HT1080 (cell line): ENCODE results near the gene ERG. TPM values are rescaled to one million over a fixed set of nuclear protein-coding genes. Genes with fewer than 3 reads are reported as not detected.

Experiments
- DNase-seq: peaks from one replicate; pipeline ENCODE4 v3.0.0-alpha.2; 2015; ENCODE audit warnings: low read depth
- total RNA-seq: library from RNA; depleted of rRNA; stranded (reverse); fragments of >200 nt; shearing (Covaris generic); gene quantifications from 2 replicates; pipeline ENCODE4 v1.2.3, GENCODE V29; 2014

Gene ERG
- total RNA-seq, 1 experiment from 2014 or later: not detected

DNA sequence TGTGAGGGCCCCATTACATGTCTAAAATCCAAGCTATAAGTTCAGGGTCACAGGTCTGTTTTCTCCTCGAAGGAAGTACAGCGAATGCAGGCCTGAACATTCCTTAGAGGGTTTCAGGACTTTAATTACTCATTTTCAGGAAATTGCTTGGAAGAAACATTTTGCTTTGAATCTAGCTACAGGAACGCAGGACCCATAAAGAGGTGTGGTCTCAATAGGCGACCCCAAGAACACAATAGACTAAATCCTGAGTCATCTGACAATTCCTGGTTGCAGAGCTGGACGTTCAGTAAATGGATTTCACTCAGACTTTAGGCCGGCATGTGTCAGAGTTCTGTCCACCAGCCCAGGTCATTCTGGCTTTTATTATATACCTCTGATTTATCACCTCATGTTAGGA, 1.0 kb upstream of the ERG start:
- DNase-seq: no peak

DNA sequence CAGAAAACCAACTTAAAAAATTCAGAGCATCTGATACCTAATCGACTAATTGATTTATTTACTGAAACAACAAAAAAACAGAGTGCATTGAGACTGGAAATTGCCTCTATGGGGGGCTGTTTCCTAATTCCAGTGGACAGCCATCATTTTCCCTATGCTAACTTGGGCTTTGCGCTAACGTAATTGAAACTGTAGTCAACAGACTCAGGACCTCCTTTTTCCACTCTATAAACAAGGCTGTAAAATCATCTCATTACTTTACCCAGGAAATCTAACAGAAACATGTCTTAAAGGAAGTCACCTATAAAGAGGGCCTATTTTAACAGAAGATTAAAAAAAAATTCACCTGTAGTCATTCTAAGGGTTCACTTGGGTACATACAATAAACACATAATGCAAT, 2.1 kb downstream of the ERG start:
- DNase-seq: no peak

DNA sequence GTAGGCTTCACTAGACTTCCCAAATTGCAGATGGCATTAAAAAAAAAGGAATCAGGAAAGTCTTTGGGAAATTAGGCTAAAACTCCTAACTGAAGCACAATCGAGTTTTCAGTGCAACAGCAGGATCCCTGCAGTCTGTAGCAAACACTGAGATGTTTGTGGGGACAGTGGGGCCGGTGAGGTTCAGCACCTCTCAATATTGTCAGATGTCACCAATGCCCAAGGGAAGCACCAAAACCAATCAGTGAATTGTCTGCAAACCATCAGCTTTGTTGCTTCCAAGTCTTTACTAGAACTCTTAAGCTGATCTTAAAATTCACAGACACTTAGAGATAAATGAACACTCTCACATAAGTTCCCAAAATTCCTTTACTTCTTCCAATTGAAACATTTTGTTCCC, 2.6 kb downstream of the ERG start:
- no peak for DNase-seq

DNA sequence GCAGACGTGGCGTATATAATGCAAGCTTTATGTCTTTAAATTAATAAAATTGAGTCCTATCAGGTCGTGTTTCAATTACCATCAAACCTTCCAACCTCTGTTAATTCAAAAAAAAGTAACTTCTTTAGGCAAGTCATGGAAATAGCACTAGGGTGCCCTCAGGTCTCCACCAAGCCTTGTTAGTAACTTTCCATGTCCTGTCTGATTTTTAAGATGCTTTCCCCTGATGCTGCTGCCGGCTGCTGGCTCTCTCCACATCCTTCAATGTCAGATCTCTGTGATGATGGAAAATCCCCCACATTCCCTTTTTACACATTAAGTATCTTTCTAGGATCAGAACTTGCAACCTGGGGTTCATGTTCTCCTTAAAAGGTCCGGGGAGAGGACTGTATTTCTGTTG, 3.0 kb downstream of the ERG start:
- no peak for DNase-seq

DNA sequence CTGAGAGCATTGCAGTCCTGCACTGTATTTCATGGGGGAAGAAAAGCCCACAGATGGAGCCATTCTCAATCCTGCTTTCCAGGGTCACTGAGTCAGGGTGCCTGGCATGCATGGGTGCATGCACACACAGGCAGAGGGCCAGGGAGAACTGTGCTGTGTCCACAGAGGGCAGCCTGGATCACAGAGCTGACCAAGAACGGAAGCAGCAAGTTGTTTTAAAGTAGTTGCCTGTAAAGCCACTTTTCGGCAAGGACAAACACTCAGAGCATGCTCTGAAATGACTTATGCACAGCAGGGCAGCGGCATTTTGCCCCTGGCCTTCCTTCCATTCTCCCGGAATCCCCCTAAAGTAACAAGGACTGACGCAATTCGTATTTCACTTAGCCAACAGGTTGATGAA, 3.6 kb downstream of the ERG start:
- no peak for DNase-seq

DNA sequence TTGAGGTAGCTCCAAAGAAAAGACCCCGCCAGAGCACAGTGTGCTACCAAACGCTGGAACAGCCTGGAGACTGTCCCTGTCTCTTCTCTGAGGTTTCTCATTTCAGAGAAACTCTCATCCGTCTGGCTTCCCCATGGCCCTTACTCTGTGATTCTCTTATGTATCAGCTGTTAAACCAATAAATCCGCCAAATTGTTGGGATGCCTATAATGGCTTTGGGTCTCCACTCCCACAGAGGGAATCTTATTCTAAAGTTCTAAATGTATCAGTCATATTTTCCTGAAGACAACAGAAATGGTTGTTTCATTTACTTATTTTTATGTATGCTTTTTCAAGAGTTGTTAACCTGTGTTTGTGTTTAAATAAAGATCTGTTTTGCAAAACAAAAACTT, 4.0 kb downstream of the ERG start:
- no peak for DNase-seq

DNA sequence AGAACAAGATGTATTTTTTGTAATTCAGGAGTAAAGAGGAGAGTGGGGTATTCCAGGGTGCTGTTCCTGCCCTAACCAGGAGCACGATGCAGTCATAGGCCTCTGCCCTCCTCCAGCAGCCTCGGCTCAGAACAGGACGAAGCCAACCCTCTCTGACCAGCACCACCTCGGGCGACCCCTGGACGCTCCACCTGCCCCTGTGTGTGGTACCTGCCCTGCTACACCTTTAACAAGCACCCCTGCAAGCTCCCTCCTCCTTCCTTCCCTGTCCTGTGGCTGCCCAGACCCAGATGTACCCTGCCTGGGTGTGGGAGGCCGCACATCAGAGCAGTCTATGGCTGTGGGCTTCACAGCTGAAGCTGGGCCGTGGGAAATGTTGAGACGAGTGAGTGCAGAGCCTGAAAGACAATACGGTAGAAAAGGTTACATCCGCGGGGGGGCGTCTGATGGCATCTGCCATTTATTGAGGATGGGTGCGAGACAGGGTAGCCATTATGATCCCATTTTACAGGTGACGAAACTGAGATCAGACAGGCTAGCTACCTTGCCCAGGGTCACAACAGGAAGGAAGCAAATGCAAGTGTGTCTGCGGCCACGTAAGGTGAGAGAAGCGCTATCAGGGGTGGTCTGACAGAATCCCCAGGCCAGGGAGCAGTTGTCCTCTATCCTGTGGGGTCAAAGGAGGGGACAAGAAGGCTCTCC, 4.6 kb downstream of the ERG start:
- no peak for DNase-seq

DNA sequence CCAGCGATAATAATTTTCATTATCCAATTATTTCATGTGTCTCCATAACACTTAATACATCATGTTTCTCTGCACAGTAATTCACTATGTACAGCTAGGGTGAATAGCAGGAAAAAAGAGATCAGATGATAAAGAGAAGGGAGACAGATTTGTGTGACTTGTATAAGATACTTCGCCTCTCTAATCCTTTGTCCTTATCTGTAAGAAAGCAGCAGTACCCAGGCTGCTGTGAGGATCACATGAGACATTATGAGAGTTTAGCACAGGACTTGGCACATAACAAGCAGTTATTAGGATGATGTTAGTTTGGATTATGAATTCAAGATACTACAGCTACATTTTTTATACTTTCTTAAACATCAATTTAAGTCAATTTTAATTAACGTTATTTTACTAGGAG, 6.3 kb downstream of the ERG start:
- DNase-seq: no peak

DNA sequence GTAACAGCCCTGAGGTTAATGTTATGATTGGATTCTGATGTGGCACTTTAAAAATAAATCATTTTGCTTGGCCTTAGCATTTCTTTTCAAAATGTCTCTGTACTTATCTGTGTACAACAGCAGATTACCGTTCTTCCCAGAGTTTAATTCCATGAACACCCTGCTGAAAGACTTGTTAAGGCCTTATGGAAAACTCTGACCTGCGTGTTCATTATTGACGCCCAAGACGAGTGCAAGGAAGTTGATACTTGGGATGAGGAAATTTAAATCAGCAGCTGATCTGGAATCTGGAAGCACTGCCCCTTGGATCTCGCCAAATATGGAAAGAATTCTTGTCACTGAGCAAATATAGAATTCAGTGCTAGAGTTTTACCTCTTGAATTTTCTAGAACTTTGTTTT, 6.7 kb downstream of the ERG start:
- no peak for DNase-seq

DNA sequence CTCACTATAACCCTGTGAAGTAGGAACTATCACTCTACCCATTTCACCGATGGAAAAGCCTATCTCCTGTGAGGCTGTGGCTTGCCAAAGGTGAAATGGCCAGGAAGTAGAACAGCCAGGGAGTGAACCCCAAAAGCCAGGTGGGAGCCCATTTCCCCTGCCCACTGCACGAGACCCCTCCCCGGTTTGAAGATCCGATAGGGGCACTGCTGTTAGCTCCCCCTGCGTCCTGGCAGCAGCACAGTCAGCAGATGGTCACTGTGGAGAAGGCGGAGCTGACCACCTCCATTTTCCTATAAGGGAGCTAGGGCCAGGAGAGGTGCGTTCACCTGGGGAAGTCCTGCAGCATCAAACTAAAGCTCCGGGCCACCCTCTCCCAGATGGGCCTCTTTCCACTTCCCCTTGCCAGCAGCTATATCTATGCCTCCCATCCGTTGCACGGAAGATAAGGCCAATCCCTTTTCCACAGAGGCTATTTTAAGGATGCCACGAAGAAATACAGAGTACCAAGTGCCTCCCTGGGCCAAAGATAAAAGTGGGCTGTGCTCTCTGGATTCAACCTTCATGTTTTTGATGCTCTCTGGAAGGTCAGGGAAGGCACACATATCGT, 7.8 kb downstream of the ERG start:
- DNase-seq: no peak

DNA sequence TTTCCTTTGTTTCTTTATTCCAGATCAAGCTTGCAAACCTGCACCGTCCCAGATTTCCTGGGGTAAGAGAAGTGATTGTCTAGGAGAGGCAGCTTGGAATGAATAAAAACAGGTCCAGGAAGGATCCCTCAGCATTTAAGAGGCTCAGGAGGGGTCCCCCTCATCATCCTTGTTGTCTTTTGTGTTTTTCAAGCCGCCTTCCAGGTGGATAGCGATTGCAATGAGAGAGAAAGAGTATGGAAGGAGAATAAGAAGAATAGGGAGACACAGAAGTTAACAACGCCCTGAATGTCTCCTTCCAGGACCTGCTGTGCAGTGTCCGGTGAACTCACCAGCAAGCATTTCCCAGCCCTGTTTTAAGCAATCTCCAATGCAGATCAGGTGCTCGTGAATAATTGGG, 8.5 kb downstream of the ERG start:
- DNase-seq: no peak

DNA sequence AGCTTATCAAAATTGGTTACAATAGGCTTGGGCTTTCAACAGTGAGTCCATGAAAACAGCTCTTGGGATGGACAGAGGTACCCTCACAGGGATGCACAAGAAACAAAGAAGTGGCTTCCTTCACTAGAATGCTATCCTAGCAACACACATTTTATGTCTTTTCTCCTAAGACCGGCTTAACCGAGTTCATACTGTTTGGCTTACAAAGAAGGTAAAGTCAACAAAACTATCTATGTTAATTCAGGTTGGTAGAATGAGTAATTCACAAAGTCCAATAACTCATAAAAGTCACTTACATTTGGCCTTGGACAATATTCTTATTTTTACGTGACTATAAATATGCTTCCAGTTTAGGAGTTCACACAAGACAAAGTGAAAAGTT, 9.0 kb downstream of the ERG start:
- no peak for DNase-seq

DNA sequence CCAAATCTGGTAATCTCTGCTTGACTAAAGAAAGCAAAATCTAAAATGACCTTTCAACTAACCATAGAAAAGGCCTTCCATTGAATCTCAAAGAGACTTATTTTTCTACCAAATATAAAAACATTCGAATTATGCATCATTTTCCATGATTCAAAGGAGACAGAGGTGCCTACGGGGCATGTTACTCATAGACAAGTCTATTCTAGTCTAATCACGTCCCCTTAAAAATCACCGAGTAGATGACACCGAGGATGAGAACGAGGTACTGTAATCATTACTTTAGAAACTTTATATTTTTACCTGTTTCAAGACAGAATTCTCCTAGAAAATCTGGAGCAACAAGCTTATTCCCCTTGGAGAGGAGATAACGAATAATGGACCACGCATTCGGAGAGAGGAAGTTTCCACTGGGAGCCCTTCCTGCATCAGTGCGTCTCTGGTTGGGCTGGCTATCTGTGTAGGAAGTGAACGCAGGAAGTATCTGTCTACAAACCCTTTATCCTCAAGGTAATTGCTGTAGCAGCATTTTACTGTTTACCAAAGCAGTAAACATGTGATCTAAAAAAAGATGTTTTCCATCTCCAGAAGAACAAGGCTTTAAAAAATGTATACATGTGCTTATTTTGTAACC, 9.5 kb downstream of the ERG start:
- DNase-seq: no peak

DNA sequence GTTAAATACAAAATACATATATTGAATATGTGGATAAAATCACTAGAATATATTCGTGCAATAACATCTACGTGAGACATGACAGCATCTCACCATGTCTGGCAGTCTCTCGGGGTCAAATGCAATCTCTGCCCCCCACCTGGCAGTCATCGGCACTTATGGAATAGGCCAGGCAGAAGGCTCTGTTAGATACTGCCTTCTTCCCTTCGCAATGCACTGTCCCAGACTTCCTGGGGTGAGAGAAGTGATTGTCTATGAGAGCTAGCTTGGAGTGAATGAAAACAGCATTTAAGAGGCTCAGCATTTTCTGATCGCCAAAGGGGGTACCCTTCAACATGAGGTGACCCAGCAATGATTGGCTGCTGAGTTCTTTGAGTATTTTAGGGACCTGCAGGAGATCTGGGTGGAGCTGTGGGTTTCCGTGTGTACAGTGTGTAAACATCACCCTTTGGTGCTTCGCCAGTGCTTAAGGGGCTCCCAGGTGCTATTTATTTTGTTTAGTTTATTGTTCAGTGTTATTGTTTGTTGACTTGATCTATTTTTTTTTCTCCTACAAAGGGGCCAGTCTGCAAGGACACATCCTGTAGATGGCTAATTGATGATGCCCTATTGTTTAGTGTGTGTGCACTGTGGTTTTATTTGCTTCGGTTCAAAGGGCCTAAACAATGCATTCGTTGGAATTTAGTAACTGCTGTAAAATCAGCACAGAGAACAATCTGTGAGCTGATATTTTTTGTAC, 10.2 kb downstream of the ERG start:
- no peak for DNase-seq

DNA sequence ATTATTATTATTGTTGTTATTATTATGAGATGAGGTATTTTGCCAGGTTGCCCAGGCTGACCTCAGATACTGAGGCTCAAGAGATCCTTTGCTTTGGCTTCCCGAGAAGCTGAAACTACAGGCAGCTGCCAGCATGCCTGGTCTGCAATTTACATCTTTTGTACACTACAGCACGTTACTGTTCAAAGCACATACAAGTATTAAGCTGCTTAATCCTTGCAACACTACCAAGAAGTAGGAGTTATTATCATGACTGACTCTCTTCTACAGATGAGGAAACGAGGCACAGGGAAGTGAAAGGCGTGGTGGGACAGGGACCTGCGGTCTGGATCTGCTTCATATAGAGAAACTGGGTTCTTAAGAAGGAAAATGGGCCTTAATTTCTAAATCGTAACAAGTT, 11.6 kb downstream of the ERG start:
- DNase-seq: no peak

DNA sequence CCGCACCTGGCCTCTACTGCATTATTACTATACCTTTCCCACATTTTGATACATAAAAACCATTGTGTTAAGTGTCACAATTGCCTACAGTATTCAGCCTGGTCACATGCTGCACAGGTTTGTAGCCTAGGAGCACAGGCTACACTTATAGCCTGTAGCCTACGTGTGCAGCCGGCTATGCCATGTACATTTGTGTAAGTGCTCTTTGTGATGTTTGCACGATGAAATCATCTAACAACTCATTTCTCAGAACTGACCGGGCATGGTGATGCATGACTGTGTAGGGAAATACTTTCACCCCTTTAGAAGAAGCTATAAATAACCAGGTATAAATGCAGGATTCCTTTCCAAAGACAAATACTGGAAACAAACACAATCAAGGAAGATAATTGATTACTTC, 12.1 kb downstream of the ERG start:
- DNase-seq: no peak

DNA sequence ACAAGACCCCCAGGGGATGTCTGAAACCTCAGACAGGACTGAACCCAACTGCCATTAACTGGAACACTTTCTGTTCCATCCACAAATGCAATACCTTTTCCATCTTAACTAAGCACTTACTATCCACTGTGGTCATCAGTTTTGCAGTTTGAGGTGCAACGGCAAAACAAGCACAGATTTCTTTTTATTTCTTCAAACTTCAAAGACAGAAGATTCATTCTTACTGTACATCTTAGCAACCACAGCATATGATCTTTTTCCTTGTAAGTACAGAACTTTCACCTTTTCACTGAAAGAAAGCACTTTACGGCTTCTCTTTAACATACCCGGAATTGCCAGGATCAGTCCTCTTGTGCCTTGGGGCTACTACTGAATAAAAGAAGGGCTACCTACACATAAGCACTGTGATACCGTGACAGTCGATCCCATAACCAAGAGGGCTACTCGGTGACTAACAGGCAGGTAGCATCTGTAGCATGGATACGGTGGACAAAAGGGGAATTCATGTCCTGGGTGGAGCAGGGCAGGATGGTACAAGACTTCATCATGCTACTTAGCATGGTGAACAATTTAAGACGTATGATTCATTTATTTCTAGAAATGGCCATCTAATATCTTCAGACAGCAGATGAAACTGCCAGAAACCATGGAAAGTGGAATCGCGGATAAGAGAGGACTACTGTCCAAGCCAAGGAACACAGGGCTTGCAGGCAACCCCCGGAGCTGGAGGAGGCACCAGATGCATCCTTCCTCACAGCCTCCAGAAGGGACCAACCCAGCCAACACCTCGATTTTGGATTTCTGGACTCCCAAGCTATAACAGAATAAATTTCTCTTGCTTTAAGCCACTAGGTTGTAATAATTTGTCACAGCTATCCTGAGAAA, 18.4 kb downstream of the ERG start:
- DNase-seq: no peak

DNA sequence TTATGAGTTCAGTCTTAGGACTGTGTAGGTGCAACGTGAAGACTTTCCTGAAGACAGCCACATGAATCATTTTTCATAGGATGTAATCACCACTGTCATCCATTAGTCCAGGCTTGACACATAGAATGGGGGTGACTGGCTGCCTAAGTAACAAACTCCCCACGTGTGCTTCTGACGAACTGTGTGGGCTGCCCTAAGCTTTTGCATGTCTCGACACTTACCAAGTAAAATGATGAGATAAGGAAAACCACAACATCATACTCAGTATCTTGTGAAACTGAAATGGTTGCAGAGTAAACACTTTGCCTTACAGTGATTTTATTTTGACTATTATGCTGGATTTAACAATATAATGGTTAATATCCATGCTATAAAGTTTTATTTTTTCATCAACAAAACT, 19.5 kb downstream of the ERG start:
- no peak for DNase-seq

DNA sequence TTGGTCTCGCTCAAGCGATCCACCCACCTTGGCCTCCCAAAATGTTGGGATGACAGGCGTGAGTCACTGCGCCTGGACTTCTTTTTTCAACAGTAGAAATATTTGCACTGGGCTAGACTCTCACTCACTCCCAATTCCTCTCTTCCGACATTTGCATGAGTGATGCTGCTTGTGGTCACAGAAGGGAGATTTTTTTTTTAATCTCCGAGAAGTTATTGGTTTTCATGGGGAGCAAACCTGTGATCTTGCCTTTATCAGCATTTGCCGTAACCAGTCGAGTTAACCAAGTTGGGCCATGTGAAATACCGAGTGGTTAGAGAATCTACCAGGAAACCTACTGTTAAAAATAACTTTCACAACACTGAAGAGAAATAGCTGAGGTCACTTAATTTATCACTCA, 21.1 kb downstream of the ERG start:
- no peak for DNase-seq

DNA sequence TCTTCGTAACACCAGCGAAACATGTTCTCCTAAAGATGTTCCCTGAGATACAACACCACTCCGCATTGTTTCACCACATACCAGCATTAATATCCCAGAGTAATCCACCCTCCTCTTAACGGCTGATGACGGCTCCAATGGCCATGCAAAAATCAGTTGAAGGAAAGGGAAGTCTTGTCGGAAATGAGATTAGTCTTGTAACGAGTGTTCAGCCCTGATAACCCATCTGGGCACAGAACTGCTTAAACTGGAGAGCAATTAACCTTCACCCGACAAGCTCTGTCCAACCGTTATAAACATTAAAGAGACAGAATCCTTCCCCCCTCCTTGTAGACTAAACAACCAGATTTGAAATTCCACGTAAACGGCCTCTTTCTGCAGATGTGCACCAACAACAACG, 21.9 kb downstream of the ERG start:
- no peak for DNase-seq

DNA sequence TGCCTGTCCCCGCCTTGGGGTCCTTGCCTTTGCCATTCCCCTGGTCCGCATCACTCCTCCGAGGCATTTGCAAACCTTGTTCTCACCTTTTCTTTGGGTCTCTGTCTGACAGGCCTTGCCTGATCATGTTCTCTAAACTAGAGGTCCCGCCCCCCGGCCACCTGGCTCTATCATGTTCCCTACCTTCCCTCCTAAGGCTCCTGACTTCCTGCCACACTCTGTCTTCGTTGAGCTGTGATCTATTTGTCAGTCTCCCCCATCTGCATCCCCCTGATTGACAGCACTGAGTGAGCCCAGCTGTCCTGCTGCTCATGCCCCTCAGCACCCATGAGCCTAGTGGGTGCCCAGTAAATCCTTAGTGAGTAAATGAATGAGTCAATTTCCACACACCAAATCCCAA, 22.8 kb downstream of the ERG start:
- DNase-seq: no peak

DNA sequence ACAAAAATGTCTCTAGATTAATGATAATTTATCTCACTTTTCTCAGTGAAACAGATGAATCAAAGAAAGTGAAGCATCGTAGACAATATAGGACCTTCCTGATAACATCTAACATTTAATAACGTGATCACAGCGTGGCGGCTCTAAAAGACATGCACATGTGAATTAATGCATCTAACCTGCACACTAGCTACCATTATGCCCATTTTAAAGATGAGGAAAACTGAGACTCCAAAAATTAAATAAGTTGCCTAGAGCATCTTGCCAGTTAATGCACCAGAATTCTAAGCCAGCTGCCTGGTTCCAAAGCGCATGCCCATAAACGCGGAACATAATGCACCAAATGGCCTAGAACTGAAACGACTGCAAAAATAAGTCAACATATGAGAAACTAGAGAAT, 23.5 kb downstream of the ERG start:
- DNase-seq: no peak
